ENCODE measurements around the gene GAB2. TPM values are rescaled to one million over a fixed set of nuclear protein-coding genes. Genes with fewer than 3 reads are reported as not detected.
"Not testable (repeated sequence)": the region's sequence is repeated elsewhere in the genome, so short reads cannot be mapped to it uniquely, and the experiment has no call there.

The GAB2 gene
- total RNA-seq, 2 experiments from 2014 or later = 0.91 to 0.98 TPM

- H3K4me1 Mint-ChIP-seq = no peaks in the 10 kb centered on the region
- no peak for DNase-seq
- H3K27ac Mint-ChIP-seq = no peak overlapping the region
Measured at GRCh38 chr11:78372114-78372768, 45.4 kb downstream of the GAB2 start.

DNA sequence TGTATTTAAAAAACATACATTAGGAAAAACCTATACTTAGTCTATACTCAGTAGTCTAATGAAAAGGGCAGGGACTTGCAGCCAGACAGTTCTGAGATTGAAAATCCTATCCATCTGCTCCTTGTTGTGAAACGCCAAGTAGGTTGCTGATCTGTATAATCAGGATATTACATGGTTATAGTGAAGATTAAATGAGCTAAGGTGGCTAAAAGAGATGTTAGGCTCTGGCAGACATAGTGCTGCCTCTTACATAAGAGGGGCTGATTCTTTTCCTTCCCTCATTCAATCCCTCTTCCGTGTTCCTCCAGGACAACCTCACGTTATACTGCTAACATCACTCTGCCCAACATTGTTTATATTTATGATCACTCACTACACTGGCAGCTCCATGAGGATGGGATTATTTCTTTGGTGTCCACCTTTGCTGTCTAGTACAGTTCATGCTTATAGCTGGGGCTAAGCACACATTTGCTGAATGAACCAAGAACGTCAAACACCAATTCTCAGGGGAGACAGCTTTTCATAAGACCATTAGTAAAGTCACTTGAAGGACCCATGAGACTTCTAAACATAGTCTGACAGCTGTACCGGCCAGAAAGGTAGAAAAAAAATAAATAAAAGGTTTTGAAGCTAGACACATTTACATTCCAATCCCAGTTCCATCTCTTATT is 46.3 kb downstream of the GAB2 start:
- Mint-ChIP-seq H3K9me3 (no peaks in the 10 kb centered on the region), H3K27ac (no peak overlapping the region), H3K4me3 (no peak overlapping the region), H3K27me3 (no peaks in the 10 kb centered on the region), H3K36me3 (no peaks in the 10 kb centered on the region), H3K4me1 (no peaks in the 10 kb centered on the region)
- DNase-seq = no peak

More at GRCh38 chr11:78372114-78372768, 45.4 kb downstream of the GAB2 start:
- H3K27me3 Mint-ChIP-seq = no peaks in the 10 kb centered on the region
- H3K36me3 Mint-ChIP-seq = no peaks in the 10 kb centered on the region
- no peak overlapping the region for H3K4me3 Mint-ChIP-seq
- peaks cover 1% of the 10 kb centered on the region for H3K9me3 Mint-ChIP-seq

DNA sequence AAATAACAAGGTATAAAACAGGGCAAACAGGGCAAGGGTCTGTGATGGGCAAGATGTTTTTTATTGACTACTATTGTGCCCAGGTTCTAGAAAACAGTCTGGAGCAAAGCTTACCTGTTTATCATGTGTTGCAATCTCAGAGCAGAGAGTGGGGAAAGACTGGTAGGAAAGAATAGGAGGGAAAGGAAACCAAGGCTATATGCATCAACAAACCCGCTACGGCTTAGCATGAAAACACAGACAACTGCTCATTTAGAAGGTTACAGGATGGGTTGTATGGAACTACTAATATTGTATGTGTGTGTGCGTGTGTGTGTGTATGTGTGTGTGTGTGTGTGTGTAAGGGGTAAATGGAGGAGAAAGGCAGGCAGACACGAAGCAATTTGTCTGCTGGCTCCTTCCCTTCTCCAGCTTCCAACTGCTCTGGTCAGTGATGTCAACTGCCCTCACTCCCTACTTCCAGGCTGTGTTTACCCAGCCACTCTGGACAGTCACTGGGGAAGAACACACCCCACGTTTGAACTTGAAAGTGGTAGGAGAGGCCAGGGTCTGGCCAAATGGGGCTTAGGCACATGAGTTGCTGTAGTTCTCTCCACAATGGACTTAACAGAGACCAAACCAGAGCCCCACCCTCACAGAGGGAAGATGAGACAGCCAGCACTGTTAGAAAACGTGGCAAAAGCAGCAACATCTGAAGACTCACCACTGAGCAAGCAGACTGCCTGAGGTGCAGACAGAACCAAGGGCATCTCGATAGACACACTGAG is 47.0 kb downstream of the GAB2 start:
- no peak for DNase-seq
- Mint-ChIP-seq H3K4me1 (no peaks in the 10 kb centered on the region), H3K4me3 (no peak overlapping the region), H3K27ac (no peak overlapping the region), H3K9me3 (no peaks in the 10 kb centered on the region), H3K27me3 (no peaks in the 10 kb centered on the region), H3K36me3 (no peaks in the 10 kb centered on the region)

GRCh38 chr11:78365381-78365792 is 52.2 kb downstream of the GAB2 start:
- Mint-ChIP-seq H3K27ac (no peak overlapping the region), H3K4me1 (no peaks in the 10 kb centered on the region), H3K36me3 (no peaks in the 10 kb centered on the region), H3K4me3 (no peak overlapping the region), H3K27me3 (no peaks in the 10 kb centered on the region), H3K9me3 (no peaks in the 10 kb centered on the region)
- no peak for DNase-seq

DNA sequence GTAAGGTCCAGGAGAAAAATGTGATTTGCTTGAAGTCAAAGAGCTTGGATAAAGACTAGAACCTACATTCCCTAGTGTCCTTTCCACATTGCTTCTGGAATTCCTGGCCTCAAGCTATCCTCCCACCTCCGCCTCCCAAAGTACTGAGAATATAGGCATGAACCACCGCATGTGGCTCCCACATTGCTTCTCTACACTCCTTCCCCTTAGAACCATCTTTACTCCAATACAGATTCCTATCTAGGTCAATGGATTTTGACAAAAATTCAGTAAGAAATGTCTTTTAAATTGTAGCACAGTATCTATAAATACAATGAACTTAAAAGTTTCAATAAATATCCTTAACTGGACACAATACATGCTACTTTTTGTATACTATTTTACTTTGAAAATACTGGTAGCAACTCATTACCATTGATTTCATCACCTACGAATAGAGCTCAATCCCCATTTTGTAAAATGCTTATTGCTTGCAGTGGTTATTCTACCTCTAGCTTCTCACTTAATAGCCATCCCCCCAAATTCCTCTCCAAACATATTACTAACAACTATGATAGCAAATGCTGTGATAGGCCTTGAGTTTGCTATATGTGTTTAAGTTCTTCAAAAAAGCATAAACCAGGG is 53.4 kb downstream of the GAB2 start:
- DNase-seq = no peak
- Mint-ChIP-seq H3K4me3 (no peak overlapping the region), H3K4me1 (no peaks in the 10 kb centered on the region), H3K27ac (no peak overlapping the region), H3K36me3 (no peaks in the 10 kb centered on the region), H3K9me3 (no peaks in the 10 kb centered on the region), H3K27me3 (no peaks in the 10 kb centered on the region)

- DNase-seq = no peak
- no peak overlapping the region for H3K4me3 Mint-ChIP-seq
- H3K4me1 Mint-ChIP-seq = no peaks in the 10 kb centered on the region
- no peaks in the 10 kb centered on the region for H3K27me3 Mint-ChIP-seq
- no peak overlapping the region for H3K27ac Mint-ChIP-seq
- no peaks in the 10 kb centered on the region for H3K36me3 Mint-ChIP-seq
- H3K9me3 Mint-ChIP-seq = no peaks in the 10 kb centered on the region
Measured at GRCh38 chr11:78363024-78363619, 54.5 kb downstream of the GAB2 start.

DNA sequence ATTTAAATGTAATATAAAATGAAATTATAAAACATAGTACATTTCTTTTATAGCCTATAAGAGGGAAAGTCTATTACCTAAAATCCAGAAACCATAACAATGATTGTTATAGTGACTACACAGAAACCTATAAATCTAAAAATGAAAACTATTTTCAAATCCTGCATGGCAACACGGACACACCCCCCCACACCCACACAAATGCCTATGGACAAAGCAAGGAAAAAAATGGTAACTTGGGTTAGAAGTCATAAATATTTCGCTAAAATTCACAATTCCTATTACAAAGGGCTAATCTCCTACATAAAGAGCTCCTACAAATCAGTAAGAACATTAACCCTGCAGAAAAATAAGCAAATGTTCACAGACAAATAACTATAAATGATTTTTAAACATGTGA is 56.4 kb downstream of the GAB2 start:
- DNase-seq = no peak
- H3K36me3 Mint-ChIP-seq = peaks cover 5% of the 10 kb centered on the region
- peaks cover 7% of the 10 kb centered on the region for H3K27me3 Mint-ChIP-seq
- peaks cover 5% of the 10 kb centered on the region for H3K9me3 Mint-ChIP-seq
- no peak overlapping the region for H3K27ac Mint-ChIP-seq
- no peak overlapping the region for H3K4me3 Mint-ChIP-seq
- H3K4me1 Mint-ChIP-seq = no peaks in the 10 kb centered on the region

GRCh38 chr11:78359921-78360320 is 57.7 kb downstream of the GAB2 start:
- Mint-ChIP-seq H3K27ac (no peak overlapping the region), H3K36me3 (peaks cover 5% of the 10 kb centered on the region), H3K4me1 (no peaks in the 10 kb centered on the region), H3K4me3 (no peak overlapping the region), H3K9me3 (peaks cover 5% of the 10 kb centered on the region), H3K27me3 (peaks cover 10% of the 10 kb centered on the region)
- no peak for DNase-seq

- not testable (repeated sequence) for H3K4me3 Mint-ChIP-seq, H3K36me3 Mint-ChIP-seq, H3K4me1 Mint-ChIP-seq
Measured at GRCh38 chr11:78357924-78358323, 59.7 kb downstream of the GAB2 start.

GRCh38 chr11:78357425-78357824 is 60.2 kb downstream of the GAB2 start:
- H3K27me3 Mint-ChIP-seq, DNase-seq, H3K36me3 Mint-ChIP-seq, H3K4me1 Mint-ChIP-seq, H3K4me3 Mint-ChIP-seq, H3K9me3 Mint-ChIP-seq, H3K27ac Mint-ChIP-seq: not testable (repeated sequence)

More at GRCh38 chr11:78357924-78358323, 59.7 kb downstream of the GAB2 start:
- DNase-seq, H3K27ac Mint-ChIP-seq, H3K9me3 Mint-ChIP-seq, H3K27me3 Mint-ChIP-seq: not testable (repeated sequence)

GRCh38 chr11:78355742-78356141 is 61.9 kb downstream of the GAB2 start:
- H3K4me1 Mint-ChIP-seq, H3K9me3 Mint-ChIP-seq, H3K27ac Mint-ChIP-seq, H3K36me3 Mint-ChIP-seq, H3K4me3 Mint-ChIP-seq, DNase-seq: not testable (repeated sequence)
- H3K27me3 Mint-ChIP-seq = peaks cover 14% of the 10 kb centered on the region

DNA sequence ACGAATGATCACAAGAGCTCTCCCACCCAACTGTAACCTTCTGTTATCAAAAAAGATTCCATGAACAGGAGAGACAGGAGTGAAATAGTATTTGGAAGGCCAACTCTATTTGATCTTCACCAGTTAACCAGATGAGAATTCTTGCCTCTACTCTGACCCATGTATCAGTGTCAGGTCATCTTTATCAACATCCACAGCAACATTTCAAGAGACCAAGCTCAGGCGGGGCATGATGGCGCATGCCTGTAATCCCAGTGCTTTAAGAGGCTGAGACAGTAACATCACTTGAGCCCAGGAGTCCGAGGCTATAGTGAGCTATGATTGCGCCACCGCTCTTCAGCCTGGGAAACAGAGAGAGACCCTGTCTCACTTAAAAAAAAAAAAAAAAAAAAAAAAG is 62.3 kb downstream of the GAB2 start:
- DNase-seq = no peak
- H3K4me1 Mint-ChIP-seq = peaks cover 5% of the 10 kb centered on the region
- H3K9me3 Mint-ChIP-seq = peaks cover 5% of the 10 kb centered on the region
- H3K36me3 Mint-ChIP-seq = peaks cover 5% of the 10 kb centered on the region
- no peak overlapping the region for H3K27ac Mint-ChIP-seq
- H3K27me3 Mint-ChIP-seq = peaks cover 14% of the 10 kb centered on the region
- no peak overlapping the region for H3K4me3 Mint-ChIP-seq

- H3K4me1 Mint-ChIP-seq = peaks cover 9% of the 10 kb centered on the region
- H3K36me3 Mint-ChIP-seq = peaks cover 5% of the 10 kb centered on the region
- peaks cover 5% of the 10 kb centered on the region for H3K9me3 Mint-ChIP-seq
- no peak overlapping the region for H3K4me3 Mint-ChIP-seq
- peaks cover 14% of the 10 kb centered on the region for H3K27me3 Mint-ChIP-seq
- no peak for DNase-seq
- no peak overlapping the region for H3K27ac Mint-ChIP-seq
Measured at GRCh38 chr11:78354408-78355308, 63.0 kb downstream of the GAB2 start.

All from activated naive CD8-positive, alpha-beta T cell treated with anti-CD3 and anti-CD28 coated beads for 36 hours (primary cell).